Measurements from ENCODE around the gene DLG2. TPM values are rescaled to one million over a fixed set of nuclear protein-coding genes. Genes with fewer than 3 reads are reported as not detected.

The DLG2 gene
- total and polyA plus RNA-seq, 2 of the 4 experiments (the other 2 are of a cell fraction): 0.31 to 0.36 TPM

- no peaks in the 10 kb centered on the region for H3K9me1 ChIP-seq (ENCODE audit: insufficient read depth, low read length)
- BruUV-seq (replicated peaks): no TSS peak
Measured at GRCh38 chr11:83612891-83613766, 2014.0 kb downstream of the DLG2 start.

More at GRCh38 chr11:83612891-83613766, 2014.0 kb downstream of the DLG2 start:
- no peak for TF ChIP-seq RFX5 (IDR thresholded peaks at IDR 0.05; ENCODE audit: low read depth, low read length)
- no peak overlapping the region for H3K56ac ChIP-seq (ENCODE audit: extremely low read depth, insufficient read depth, low read length)
- no peak overlapping the region for H2AK5ac ChIP-seq (ENCODE audit: low read depth, low read length)
- H3K4ac ChIP-seq (ENCODE audit: low read depth, low read length): no peak overlapping the region
- no peaks in the 10 kb centered on the region for H4K20me1 ChIP-seq (ENCODE audit: insufficient read depth, low read length)
- ChIA-PET POLR2A (ENCODE audit: unreplicated experiment) (no interaction called here), CTCF (interaction anchor here (0.6 kb wide), 1 partner anchor 10 kb away, joined by 3 read pairs; no protein-coding TSS in a partner anchor)
- intact Hi-C loops (cut with micrococcal nuclease) (no loop called here), dilution Hi-C loops (cut with HindIII; ENCODE audit: low sequenced_read_pairs, unreplicated experiment) (no loop called here), in situ Hi-C loops (cut with MboI; ENCODE audit: low sequenced_read_pairs) (no loop called here)
- H4K91ac ChIP-seq (ENCODE audit: insufficient read depth, low read depth, low read length): no peak overlapping the region
- no peaks in the 10 kb centered on the region for H3K36me3 ChIP-seq (ENCODE audit: control insufficient read depth, insufficient read depth, low read length)
- H3K14ac ChIP-seq (replicated peaks; ENCODE audit: low read depth, low read length): no peak overlapping the region
- DNase-seq: no peak
- H3K4me1 ChIP-seq (ENCODE audit: control insufficient read depth, insufficient read depth, low read length): no peaks in the 10 kb centered on the region
- no peak overlapping the region for H3K4me3 ChIP-seq (ENCODE audit: insufficient read depth, low read depth, low read length)
- H3K9ac ChIP-seq (ENCODE audit: low read depth, low read length): no peak overlapping the region
- no peak for ATAC-seq (ENCODE audit: low read depth)
- no peak overlapping the region for H2AFZ ChIP-seq (replicated peaks; ENCODE audit: low read length, poor library complexity)
- no peak overlapping the region for H3K18ac ChIP-seq (ENCODE audit: low read depth, low read length)
- no peaks in the 10 kb centered on the region for H3K27me3 ChIP-seq (ENCODE audit: control insufficient read depth, insufficient read depth, low read length)
- H3K27ac ChIP-seq (ENCODE audit: insufficient read depth, low read length): no peak overlapping the region
- no peak overlapping the region for H2BK120ac ChIP-seq (ENCODE audit: low read depth, low read length)
- WGBS, 2 experiments (ENCODE audit: extremely low coverage in 2 of 2, insufficient read length in 1 of 2): no CpG with 5 or more reads among the region's 5 CpGs
- H2AK9ac ChIP-seq (replicated peaks; ENCODE audit: low read depth, low read length, poor library complexity): no peak overlapping the region
- H3K9me3 ChIP-seq (ENCODE audit: control insufficient read depth, insufficient read depth, low read length): no peaks in the 10 kb centered on the region
- no peaks in the 10 kb centered on the region for H3K79me1 ChIP-seq (ENCODE audit: low read depth in 1 of 2, low read length in 2 of 2)
- no peak overlapping the region for H2BK5ac ChIP-seq (ENCODE audit: low read depth, low read length, poor library complexity, severe bottlenecking)
- no peak overlapping the region for H4K8ac ChIP-seq (ENCODE audit: low read depth in 2 of 2, low read length in 2 of 2)
- no peak overlapping the region for H3K4me2 ChIP-seq (ENCODE audit: low read depth, low read length)
- H3K23ac ChIP-seq (ENCODE audit: low read depth, low read length): no peak overlapping the region
- H4K5ac ChIP-seq (ENCODE audit: low read depth, low read length): no peak overlapping the region
- H2BK20ac ChIP-seq (ENCODE audit: low read depth, low read length): no peak overlapping the region
- no peak overlapping the region for H2BK15ac ChIP-seq (ENCODE audit: low read depth, low read length)

All from IMR-90 (cell line).